KBM-7 (cell line): ENCODE data around the gene PPP1R1A.

Experiments used
- DNase-seq: peaks from one replicate; pipeline ENCODE4 v3.0.0-alpha.2; 2015
- in situ Hi-C: fragments of 300-500 bp; cut with MboI; formaldehyde crosslinking; loops from 2 replicates; pipeline ENCODE4 v1.14.3; 2020; ENCODE audit warnings: low sequenced_read_pairs, low pct_unique_long_range_greater_than_20kb, mixed read lengths

PPP1R1A gene

GRCh38 chr12:54581412-54581811 is 7.0 kb downstream of the PPP1R1A start:
- in situ Hi-C loops, result no loop called here

GRCh38 chr12:54579696-54580333 is 8.6 kb downstream of the PPP1R1A start:
- in situ Hi-C loops, result no loop called here
- DNase-seq, result peak; percentile 90

More at GRCh38 chr12:54581412-54581811, 7.0 kb downstream of the PPP1R1A start:
- no peak for DNase-seq

- in situ Hi-C loops, result no loop called here
- no peak for DNase-seq
Observed at GRCh38 chr12:54579258-54579657, 9.2 kb downstream of the PPP1R1A start.

GRCh38 chr12:54578778-54579177 is 9.7 kb downstream of the PPP1R1A start:
- in situ Hi-C loops, result no loop called here
- DNase-seq, result no peak

- DNase-seq, result no peak
- in situ Hi-C loops, result no loop called here
Observed at GRCh38 chr12:54572881-54573280, 15.6 kb downstream of the PPP1R1A start.

GRCh38 chr12:54571193-54572188 is 17.0 kb downstream of the PPP1R1A start:
- in situ Hi-C loops, result no loop called here
- no peak for DNase-seq

- DNase-seq, result no peak
Observed at GRCh38 chr12:54569995-54570528, 18.4 kb downstream of the PPP1R1A start.

GRCh38 chr12:54569072-54569471 is 19.4 kb downstream of the PPP1R1A start:
- in situ Hi-C loops, result no loop called here
- DNase-seq, result no peak

More at GRCh38 chr12:54569995-54570528, 18.4 kb downstream of the PPP1R1A start:
- in situ Hi-C loops, result no loop called here

- no peak for DNase-seq
- in situ Hi-C loops, result no loop called here
Observed at GRCh38 chr12:54566792-54567191, 21.7 kb downstream of the PPP1R1A start.

GRCh38 chr12:54565986-54566544 is 22.4 kb downstream of the PPP1R1A start:
- no peak for DNase-seq
- in situ Hi-C loops, result no loop called here

GRCh38 chr12:54565310-54565985 is 23.0 kb downstream of the PPP1R1A start:
- in situ Hi-C loops, result no loop called here
- no peak for DNase-seq

GRCh38 chr12:54564768-54565167 is 23.7 kb downstream of the PPP1R1A start:
- in situ Hi-C loops, result no loop called here
- no peak for DNase-seq

- in situ Hi-C loops, result no loop called here
- DNase-seq, result no peak
Observed at GRCh38 chr12:54563787-54564186, 24.7 kb downstream of the PPP1R1A start.

- in situ Hi-C loops, result no loop called here
- DNase-seq, result no peak
Observed at GRCh38 chr12:54562750-54563356, 25.6 kb downstream of the PPP1R1A start.

GRCh38 chr12:54561164-54561563 is 27.3 kb downstream of the PPP1R1A start:
- DNase-seq, result peak; percentile 38
- in situ Hi-C loops, result no loop called here

GRCh38 chr12:54560374-54560858 is 28.0 kb downstream of the PPP1R1A start:
- in situ Hi-C loops, result no loop called here
- peak; percentile 30 for DNase-seq

GRCh38 chr12:54558759-54559158 is 29.7 kb downstream of the PPP1R1A start:
- in situ Hi-C loops, result no loop called here
- DNase-seq, result no peak

GRCh38 chr12:54558311-54558710 is 30.1 kb downstream of the PPP1R1A start:
- DNase-seq, result no peak
- in situ Hi-C loops, result no loop called here
